RCC 7860 (cell line): Measurements from ENCODE around the gene WNT8B.
A peak's percentile ranks its signal among the peaks of the same experiment; 100 is the strongest.

Source experiments
- DNase-seq: peaks from one replicate; pipeline ENCODE4 v3.0.0-alpha.2; 2015; ENCODE audit warnings: low spot score
- FAIRE-seq: peaks from 2 replicates; lab custom pipeline; 2012; peaks lifted over from hg19 to GRCh38; lab: Jason Lieb, UNC

WNT8B gene

GRCh38 chr10:100516847-100517246 lies 54.0 kb downstream of the WNT8B start:
- DNase-seq (no peak), FAIRE-seq (no peak)

GRCh38 chr10:100518761-100519241 lies 56.0 kb downstream of the WNT8B start:
- FAIRE-seq = peak; percentile 8
- peak; percentile 50 for DNase-seq

- FAIRE-seq (no peak), DNase-seq (no peak)
These were observed 56.7 kb downstream of the WNT8B start, which contains the start of gene SEC31B for GRCh38 chr10:100519311-100520051. TSS of gene SEC31B (minus strand) at chr10:100519861. CDS start at chr10:100516952, 2,909 bp downstream.

DNA sequence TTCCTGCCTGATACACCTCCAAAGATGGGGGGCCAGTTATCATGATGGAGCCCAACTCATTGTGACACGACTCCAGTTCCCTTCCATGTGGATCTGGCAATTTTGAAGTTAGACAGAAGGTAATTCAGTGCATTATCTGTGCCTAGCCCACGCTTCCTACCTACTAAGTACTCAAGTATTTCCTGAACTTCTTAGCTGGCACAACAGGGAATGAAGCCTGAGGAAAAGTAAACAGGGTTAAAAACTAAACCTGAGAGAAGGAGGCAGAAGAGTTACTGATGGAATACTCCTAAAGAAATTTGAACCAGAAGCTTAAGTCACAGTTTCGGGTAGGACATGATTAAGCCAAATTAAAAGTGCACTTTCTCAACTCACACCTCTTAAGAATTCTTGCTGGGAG lies 58.0 kb downstream of the WNT8B start:
- DNase-seq (no peak), FAIRE-seq (no peak)

GRCh38 chr10:100522107-100522801 lies 59.4 kb downstream of the WNT8B start:
- FAIRE-seq (no peak), DNase-seq (no peak)

- FAIRE-seq (no peak), DNase-seq (no peak)
These were observed 60.1 kb downstream of the WNT8B start for GRCh38 chr10:100522945-100523344.

DNA sequence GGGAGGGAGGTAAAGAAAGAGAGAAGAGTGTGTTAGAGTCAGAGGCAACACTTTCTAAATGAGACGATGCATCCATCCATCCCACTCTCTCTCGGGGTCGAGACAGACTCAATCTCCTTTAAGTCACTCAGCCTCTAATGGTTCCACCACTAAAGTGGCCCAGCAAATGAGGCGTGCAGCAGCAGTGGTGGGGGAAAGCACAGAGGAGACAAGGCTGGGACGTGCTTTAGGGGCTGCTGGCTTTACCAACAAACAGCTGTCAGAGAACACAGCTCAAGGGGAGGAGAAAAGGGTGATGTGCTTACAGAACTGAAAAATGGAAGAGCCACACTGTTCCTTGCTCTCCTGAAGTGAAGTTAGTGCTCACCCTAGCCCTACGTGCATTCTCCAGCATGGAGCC lies 61.4 kb downstream of the WNT8B start:
- DNase-seq (no peak), FAIRE-seq (no peak)

DNA sequence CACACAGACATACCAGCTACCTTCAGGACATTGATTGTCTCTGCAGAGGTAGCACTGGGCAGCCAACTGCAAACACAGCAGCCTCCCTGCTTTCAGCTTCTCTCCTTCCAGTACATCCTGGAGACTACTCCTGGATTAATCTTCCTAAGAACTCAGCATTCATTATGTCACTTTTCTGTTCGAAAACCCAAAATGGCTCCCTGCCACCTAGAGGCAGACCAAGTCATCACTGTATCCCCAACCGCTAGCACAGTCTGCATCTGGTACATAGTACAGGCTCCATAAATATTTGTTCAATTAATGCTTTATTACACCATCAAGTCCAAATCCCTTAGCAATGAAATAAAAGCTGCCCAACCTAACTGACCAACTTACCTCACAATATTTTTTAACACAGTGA lies 61.8 kb downstream of the WNT8B start:
- DNase-seq = no peak
- no peak for FAIRE-seq

GRCh38 chr10:100528123-100528886 lies 65.5 kb downstream of the WNT8B start:
- no peak for FAIRE-seq

DNA sequence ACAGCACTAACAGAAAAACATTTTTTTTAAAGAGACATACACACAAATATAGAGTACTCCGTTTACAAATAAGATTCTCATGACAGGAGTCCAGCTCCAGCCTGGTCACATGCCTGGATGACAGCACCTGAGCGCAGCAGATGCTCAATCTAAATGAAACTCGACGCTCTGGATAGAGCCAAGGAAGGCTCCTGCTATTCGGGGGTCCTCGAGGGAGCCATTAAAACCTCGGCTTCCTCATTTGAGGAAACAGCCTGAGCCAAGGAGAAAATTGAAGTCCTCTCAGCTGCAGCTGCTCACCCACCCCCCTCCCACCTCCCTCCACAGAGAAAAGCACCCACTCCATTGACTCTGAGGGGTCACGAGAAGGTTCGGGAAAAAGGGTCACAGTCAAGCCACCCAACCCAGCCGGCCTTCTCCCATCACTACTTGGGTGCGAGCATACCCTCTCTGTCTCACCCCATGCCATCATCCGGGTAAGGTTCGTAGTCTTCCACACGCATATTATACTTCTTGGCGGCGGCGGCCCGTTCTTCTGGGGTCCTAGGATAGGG lies 66.2 kb downstream of the WNT8B start:
- no peak for DNase-seq

More at GRCh38 chr10:100528123-100528886, 65.5 kb downstream of the WNT8B start:
- DNase-seq = no peak

GRCh38 chr10:100529475-100530298 lies 66.9 kb downstream of the WNT8B start, which contains the start of gene NDUFB8:
TSS of gene NDUFB8 (minus strand) at chr10:100529871. CDS start at chr10:100529851, 20 bp downstream.
- FAIRE-seq = peak; percentile 4
- DNase-seq = peak; percentile 68

More for the DNA sequence above, 66.2 kb downstream of the WNT8B start:
- FAIRE-seq = no peak

DNA sequence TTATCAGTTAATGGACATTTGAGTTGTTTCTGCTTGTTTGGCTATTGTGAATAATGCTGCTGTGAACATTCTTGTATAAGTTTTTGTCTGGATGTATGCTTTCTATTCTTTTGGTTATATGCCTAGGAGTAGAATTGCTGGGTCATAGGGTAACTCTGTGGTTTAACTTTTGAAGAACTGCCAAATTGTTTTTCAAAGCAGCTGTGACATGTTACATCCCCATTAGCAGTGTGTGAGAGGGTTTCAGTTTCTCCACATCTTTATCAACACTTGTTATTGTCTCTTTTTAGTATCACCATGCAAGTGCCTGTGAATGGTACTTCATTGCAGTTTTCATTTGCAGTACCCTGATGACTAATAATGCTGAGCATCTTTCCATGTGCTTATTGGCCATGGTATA lies 69.0 kb downstream of the WNT8B start:
- FAIRE-seq = no peak
- no peak for DNase-seq
